ENCODE measurements around the gene PMM2. TPM values are rescaled to one million over a fixed set of nuclear protein-coding genes. Genes with fewer than 3 reads are reported as not detected.
A peak's percentile ranks its signal among the peaks of the same experiment; 100 is the strongest.

The PMM2 gene
- total RNA-seq, 1 donor, result 42.7 TPM

DNA sequence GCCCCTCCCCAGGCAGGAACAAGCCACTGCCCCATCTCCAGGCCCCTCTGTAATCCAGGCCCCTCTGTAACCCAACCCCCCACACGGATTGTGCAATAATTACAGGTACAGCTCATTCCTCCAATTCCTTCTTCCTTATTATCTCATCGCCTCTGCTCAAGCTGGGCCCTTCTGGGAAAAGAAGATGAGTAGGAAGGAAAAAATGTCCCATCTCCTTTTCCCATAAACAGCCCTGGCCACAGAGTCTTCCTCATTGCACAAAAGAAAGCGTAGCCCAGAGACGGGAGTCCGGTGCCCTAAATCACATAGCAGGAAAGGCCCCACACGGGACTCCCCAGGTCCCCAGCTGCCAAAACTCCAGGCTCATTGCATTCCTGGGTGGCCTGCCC lies 80.9 kb downstream of the PMM2 start:
- Histone ChIP-seq H3K79me2 (ENCODE audit: insufficient read depth, low read length) (no peaks in the 10 kb centered on the region), H3K27me3 (ENCODE audit: insufficient read depth, low read length) (no peaks in the 10 kb centered on the region), H4K20me1 (ENCODE audit: insufficient read depth, low read length) (no peaks in the 10 kb centered on the region), H3K4me3 (ENCODE audit: insufficient read depth, low read length) (peak overlapping the region; percentile 3), H3K4me2 (ENCODE audit: insufficient read depth, low read length) (peak overlapping the region; percentile 54), H3K4me1 (ENCODE audit: insufficient read depth, low read length) (peaks cover 9% of the 10 kb centered on the region), H3K27ac (ENCODE audit: low read depth, low read length) (peak overlapping the region; percentile 40), H3K36me3 (ENCODE audit: insufficient read depth, low read length) (no peaks in the 10 kb centered on the region), H2AFZ (ENCODE audit: low read length) (no peak overlapping the region), H3K9me3 (ENCODE audit: low read depth, low read length) (no peaks in the 10 kb centered on the region)
- TF ChIP-seq, protein P1, sequence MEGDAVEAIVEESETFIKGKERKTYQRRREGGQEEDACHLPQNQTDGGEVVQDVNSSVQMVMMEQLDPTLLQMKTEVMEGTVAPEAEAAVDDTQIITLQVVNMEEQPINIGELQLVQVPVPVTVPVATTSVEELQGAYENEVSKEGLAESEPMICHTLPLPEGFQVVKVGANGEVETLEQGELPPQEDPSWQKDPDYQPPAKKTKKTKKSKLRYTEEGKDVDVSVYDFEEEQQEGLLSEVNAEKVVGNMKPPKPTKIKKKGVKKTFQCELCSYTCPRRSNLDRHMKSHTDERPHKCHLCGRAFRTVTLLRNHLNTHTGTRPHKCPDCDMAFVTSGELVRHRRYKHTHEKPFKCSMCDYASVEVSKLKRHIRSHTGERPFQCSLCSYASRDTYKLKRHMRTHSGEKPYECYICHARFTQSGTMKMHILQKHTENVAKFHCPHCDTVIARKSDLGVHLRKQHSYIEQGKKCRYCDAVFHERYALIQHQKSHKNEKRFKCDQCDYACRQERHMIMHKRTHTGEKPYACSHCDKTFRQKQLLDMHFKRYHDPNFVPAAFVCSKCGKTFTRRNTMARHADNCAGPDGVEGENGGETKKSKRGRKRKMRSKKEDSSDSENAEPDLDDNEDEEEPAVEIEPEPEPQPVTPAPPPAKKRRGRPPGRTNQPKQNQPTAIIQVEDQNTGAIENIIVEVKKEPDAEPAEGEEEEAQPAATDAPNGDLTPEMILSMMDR (IDR thresholded peaks at IDR 0.05; ENCODE audit: extremely low read depth, low read depth, low read length), result no peak
- DNase-seq (ENCODE audit: insufficient read length, low spot score, missing footprints), result peak; percentile 94

DNA sequence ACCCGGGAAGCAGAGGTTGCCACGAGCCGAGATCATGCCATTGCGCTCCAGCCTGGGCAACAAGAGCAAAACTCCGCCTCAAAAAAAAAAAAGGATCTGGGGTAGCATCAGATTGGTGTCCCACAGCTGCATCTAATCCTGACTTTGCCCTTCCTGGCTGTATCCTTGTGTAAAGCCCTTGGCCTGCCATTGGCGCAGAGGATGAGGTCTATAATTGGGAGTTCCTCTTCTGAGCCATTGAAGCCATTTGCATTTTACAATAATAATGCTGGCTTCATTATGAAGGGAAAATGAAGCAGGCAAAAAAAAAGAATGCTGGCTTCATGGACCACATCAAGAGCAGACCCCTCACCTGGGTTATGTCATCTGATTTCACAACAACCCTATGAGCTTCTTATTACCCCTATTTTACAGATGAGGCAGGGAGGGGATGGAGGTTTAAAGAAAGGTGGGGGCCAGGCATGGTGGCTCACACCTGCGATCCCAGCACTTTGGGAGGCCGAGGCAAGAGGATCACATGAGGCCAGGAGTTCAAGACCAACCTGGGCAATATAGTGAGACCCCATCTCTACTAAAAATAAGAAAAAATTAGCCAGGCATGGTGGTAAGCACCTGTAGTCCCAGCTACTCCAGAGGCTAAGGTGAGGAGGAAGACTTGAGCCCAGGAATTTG lies 83.3 kb downstream of the PMM2 start:
- no peaks in the 10 kb centered on the region for H3K9me3 ChIP-seq (ENCODE audit: low read depth, low read length)
- H3K27ac ChIP-seq (ENCODE audit: low read depth, low read length), result no peak overlapping the region
- no peak for DNase-seq (ENCODE audit: insufficient read length, low spot score, missing footprints)
- TF ChIP-seq, protein P1 (IDR thresholded peaks at IDR 0.05; ENCODE audit: extremely low read depth, low read depth, low read length), result no peak
- no peak overlapping the region for H3K4me2 ChIP-seq (ENCODE audit: insufficient read depth, low read length)
- H3K27me3 ChIP-seq (ENCODE audit: insufficient read depth, low read length), result no peaks in the 10 kb centered on the region
- H3K4me1 ChIP-seq (ENCODE audit: insufficient read depth, low read length), result peaks cover 27% of the 10 kb centered on the region
- no peaks in the 10 kb centered on the region for H3K79me2 ChIP-seq (ENCODE audit: insufficient read depth, low read length)
- H3K36me3 ChIP-seq (ENCODE audit: insufficient read depth, low read length), result no peaks in the 10 kb centered on the region
- H4K20me1 ChIP-seq (ENCODE audit: insufficient read depth, low read length), result peaks cover 11% of the 10 kb centered on the region
- H3K4me3 ChIP-seq (ENCODE audit: insufficient read depth, low read length), result no peak overlapping the region
- H2AFZ ChIP-seq (ENCODE audit: low read length), result no peak overlapping the region

DNA sequence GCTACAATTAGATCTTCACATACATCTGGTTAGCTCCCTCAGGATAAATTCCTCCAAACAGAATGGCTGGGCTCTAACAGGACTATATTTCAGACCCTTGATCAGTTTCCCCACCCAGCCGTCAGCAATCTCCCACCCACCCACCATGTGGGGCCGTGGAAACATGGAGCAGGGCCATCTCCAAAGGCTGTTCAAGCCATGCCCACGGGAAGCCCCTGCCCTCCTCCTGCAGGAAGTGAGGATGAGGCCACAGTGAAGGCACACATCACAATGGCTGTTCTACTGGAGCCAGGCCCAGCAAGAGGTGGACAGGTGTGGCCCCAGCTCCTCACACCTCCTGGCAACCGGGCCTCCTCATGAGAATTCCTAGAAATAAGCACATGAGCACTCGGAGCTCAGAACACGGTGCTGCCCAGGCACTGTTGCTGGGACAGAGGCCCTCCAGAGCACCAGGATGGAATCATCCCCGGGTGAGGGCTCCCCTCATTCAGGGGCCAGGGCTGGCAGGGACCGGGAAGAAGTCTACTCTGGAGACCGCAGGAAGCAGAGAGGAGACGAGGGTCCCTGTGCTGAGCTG lies 84.5 kb downstream of the PMM2 start, which contains the start of gene LITAFD:
TSS of gene LITAFD (plus strand) at position 311 of the 577 bp plus-strand sequence. CDS start 2,005 bp downstream, outside the sequence.
- Histone ChIP-seq H3K79me2 (ENCODE audit: insufficient read depth, low read length) (no peaks in the 10 kb centered on the region), H3K36me3 (ENCODE audit: insufficient read depth, low read length) (no peaks in the 10 kb centered on the region), H3K4me1 (ENCODE audit: insufficient read depth, low read length) (peaks cover 38% of the 10 kb centered on the region), H2AFZ (ENCODE audit: low read length) (no peak within 1 kb of the TSS), H3K4me3 (ENCODE audit: insufficient read depth, low read length) (no peak within 1 kb of the TSS), H3K27me3 (ENCODE audit: insufficient read depth, low read length) (no peaks in the 10 kb centered on the region), H3K9me3 (ENCODE audit: low read depth, low read length) (no peaks in the 10 kb centered on the region), H3K4me2 (ENCODE audit: insufficient read depth, low read length) (no peak within 1 kb of the TSS), H4K20me1 (ENCODE audit: insufficient read depth, low read length) (peaks cover 22% of the 10 kb centered on the region), H3K27ac (ENCODE audit: low read depth, low read length) (no peak within 1 kb of the TSS)
- DNase-seq (ENCODE audit: insufficient read length, low spot score, missing footprints), result peak; percentile 47
- TF ChIP-seq, protein P1 (IDR thresholded peaks at IDR 0.05; ENCODE audit: extremely low read depth, low read depth, low read length), result no peak

DNA sequence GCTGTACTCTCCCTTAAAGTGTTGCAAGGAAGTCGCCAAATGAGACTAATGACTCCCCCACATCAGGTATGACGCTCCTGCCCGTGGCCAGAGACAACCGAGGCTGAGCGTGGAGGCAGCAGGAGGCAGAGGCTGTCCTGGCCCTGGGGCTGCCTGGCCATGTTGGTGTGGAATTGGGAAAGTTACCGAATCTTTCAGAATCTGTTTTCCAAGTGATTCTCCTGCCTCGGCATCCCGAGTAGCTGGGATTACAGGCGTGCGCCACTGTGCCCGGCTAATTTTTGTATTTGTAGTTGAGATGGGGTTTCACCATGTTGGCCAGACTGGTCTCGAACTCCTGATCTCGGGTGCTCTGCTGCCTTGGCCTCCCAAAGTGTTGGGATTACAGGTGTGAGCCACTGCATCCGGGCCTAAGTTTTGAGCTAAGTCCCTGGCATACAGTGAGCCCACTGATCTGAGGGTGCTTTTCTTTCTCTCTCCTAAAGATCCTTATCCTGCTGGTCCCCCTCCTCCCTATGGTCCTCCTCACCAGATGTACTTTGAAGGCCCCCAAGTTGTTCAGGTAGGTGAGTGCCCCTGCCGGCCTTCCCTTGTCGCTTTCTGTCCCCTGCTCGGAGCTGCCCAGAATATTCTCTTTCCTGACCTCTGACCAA lies 85.2 kb downstream of the PMM2 start:
- Histone ChIP-seq H3K36me3 (ENCODE audit: insufficient read depth, low read length) (no peaks in the 10 kb centered on the region), H3K27ac (ENCODE audit: low read depth, low read length) (no peak overlapping the region), H4K20me1 (ENCODE audit: insufficient read depth, low read length) (peaks cover 27% of the 10 kb centered on the region), H3K4me2 (ENCODE audit: insufficient read depth, low read length) (no peak overlapping the region), H3K27me3 (ENCODE audit: insufficient read depth, low read length) (no peaks in the 10 kb centered on the region), H2AFZ (ENCODE audit: low read length) (no peak overlapping the region), H3K4me3 (ENCODE audit: insufficient read depth, low read length) (no peak overlapping the region), H3K4me1 (ENCODE audit: insufficient read depth, low read length) (peaks cover 43% of the 10 kb centered on the region), H3K9me3 (ENCODE audit: low read depth, low read length) (no peaks in the 10 kb centered on the region), H3K79me2 (ENCODE audit: insufficient read depth, low read length) (no peaks in the 10 kb centered on the region)
- DNase-seq (ENCODE audit: insufficient read length, low spot score, missing footprints), result peak; percentile 41
- TF ChIP-seq, protein P1 (IDR thresholded peaks at IDR 0.05; ENCODE audit: extremely low read depth, low read depth, low read length), result no peak
